VCaP (cell line): ENCODE measurements around the gene GINS3.
A peak's percentile ranks its signal among the peaks of the same experiment; 100 is the strongest.
"Not testable (repeated sequence)": the region's sequence is repeated elsewhere in the genome, so short reads cannot be mapped to it uniquely, and the experiment has no call there.

ENCODE experiments used
- H3K27ac ChIP-seq: fragments of 450-650 bp; 2 replicates; pipeline ENCODE4 v1.5.1; 2017
- CTCF ChIP-seq: fragments of 450-650 bp; conservative IDR thresholded peaks from 2 replicates; pipeline ENCODE4 v1.5.1; 2017; ENCODE audit warnings: mild to moderate bottlenecking, moderate library complexity

The GINS3 gene

GRCh38 chr16:58389724-58390123 lies 2.5 kb upstream of the GINS3 start:
- H3K27ac ChIP-seq: no peak overlapping the region
- TF ChIP-seq CTCF: no peak

GRCh38 chr16:58393138-58393504 lies 850 bp downstream of the GINS3 start:
- no peak for TF ChIP-seq CTCF
- H3K27ac ChIP-seq: peak overlapping the region; percentile 63

GRCh38 chr16:58396897-58397296 lies 4.6 kb downstream of the GINS3 start:
- H3K27ac ChIP-seq: not testable (repeated sequence)

GRCh38 chr16:58399718-58400633 lies 7.7 kb downstream of the GINS3 start:
- TF ChIP-seq CTCF: no peak
- no peak overlapping the region for H3K27ac ChIP-seq

- H3K27ac ChIP-seq: not testable (repeated sequence)
Measured at GRCh38 chr16:58401305-58401704, 9.0 kb downstream of the GINS3 start.

- no peak for TF ChIP-seq CTCF
- no peak overlapping the region for H3K27ac ChIP-seq
Measured at GRCh38 chr16:58402796-58403195, 10.5 kb downstream of the GINS3 start.

- no peak overlapping the region for H3K27ac ChIP-seq
- TF ChIP-seq CTCF: no peak
Measured at GRCh38 chr16:58409316-58409973, 17.2 kb downstream of the GINS3 start.

- TF ChIP-seq CTCF: no peak
- no peak overlapping the region for H3K27ac ChIP-seq
Measured at GRCh38 chr16:58411336-58411735, 19.1 kb downstream of the GINS3 start.
